RPMI7951 (cell line): Measurements from ENCODE around the gene CHRNA1. TPM values are rescaled to one million over a fixed set of nuclear protein-coding genes. Genes with fewer than 3 reads are reported as not detected.

Experiments
- DNase-seq: peaks from one replicate; pipeline ENCODE4 v3.0.0-alpha.2; 2012; ENCODE audit warnings: low read depth
- total RNA-seq: library from RNA; depleted of rRNA; stranded (reverse); fragments of >200 nt; shearing (Covaris generic); gene quantifications from 2 replicates; pipeline ENCODE4 v1.2.3, GENCODE V29; 2014

Gene CHRNA1
- total RNA-seq, 1 experiment from 2014 or later = 10.6 TPM

GRCh38 chr2:174761837-174762236, 2.4 kb downstream of the CHRNA1 start:
- peak; percentile 54 for DNase-seq

GRCh38 chr2:174760845-174761473, 3.3 kb downstream of the CHRNA1 start:
- no peak for DNase-seq

- DNase-seq = no peak
Measured at GRCh38 chr2:174759381-174760065, 4.7 kb downstream of the CHRNA1 start.

- DNase-seq = no peak
Measured at GRCh38 chr2:174756743-174757142, 7.5 kb downstream of the CHRNA1 start.

- DNase-seq = no peak
Measured at GRCh38 chr2:174753038-174753633, 11.1 kb downstream of the CHRNA1 start.

- DNase-seq = no peak
Measured at GRCh38 chr2:174752403-174753037, 11.8 kb downstream of the CHRNA1 start.

- DNase-seq = no peak
Measured at GRCh38 chr2:174750923-174751441, 13.3 kb downstream of the CHRNA1 start.

GRCh38 chr2:174749793-174750192, 14.5 kb downstream of the CHRNA1 start:
- no peak for DNase-seq

- DNase-seq = peak; percentile 59
Measured at GRCh38 chr2:174748948-174749347, 15.3 kb downstream of the CHRNA1 start.

- DNase-seq = no peak
Measured at GRCh38 chr2:174745142-174745541, 19.1 kb downstream of the CHRNA1 start.

GRCh38 chr2:174744111-174744510, 20.2 kb downstream of the CHRNA1 start:
- DNase-seq = no peak

GRCh38 chr2:174740721-174741120, 23.6 kb downstream of the CHRNA1 start:
- DNase-seq = no peak

- DNase-seq = no peak
Measured at GRCh38 chr2:174738841-174739240, 25.4 kb downstream of the CHRNA1 start.

- DNase-seq = no peak
Measured at GRCh38 chr2:174731546-174731945, 32.7 kb downstream of the CHRNA1 start.

- DNase-seq = peak; percentile 38
Measured at GRCh38 chr2:174730698-174731018, 33.6 kb downstream of the CHRNA1 start.

- DNase-seq = peak; percentile 54
Measured at GRCh38 chr2:174729797-174730697, 34.2 kb downstream of the CHRNA1 start.

- no peak for DNase-seq
Measured at GRCh38 chr2:174728096-174728495, 36.2 kb downstream of the CHRNA1 start.

GRCh38 chr2:174726212-174726611, 38.1 kb downstream of the CHRNA1 start:
- DNase-seq = no peak

GRCh38 chr2:174722942-174723592, 41.2 kb downstream of the CHRNA1 start:
- DNase-seq = no peak

GRCh38 chr2:174719016-174719415, 45.3 kb downstream of the CHRNA1 start:
- no peak for DNase-seq

- DNase-seq = no peak
Measured at GRCh38 chr2:174718591-174718990, 45.7 kb downstream of the CHRNA1 start.
